Peyer's patch (tissue), 4 donors: Measurements from ENCODE around the gene RANBP3. TPM values are rescaled to one million over a fixed set of nuclear protein-coding genes. Genes with fewer than 3 reads are reported as not detected.
A peak's percentile ranks its signal among the peaks of the same experiment; 100 is the strongest.
"Not testable (repeated sequence)": the region's sequence is repeated elsewhere in the genome, so short reads cannot be mapped to it uniquely, and the experiment has no call there.

Experiments
- DNase-seq, 3 donors: peaks; one replicate each; pipeline ENCODE4 v3.0.0-alpha.2; 2017 to 2019
- H3K27ac ChIP-seq, 4 donors: fragments of 200-600 bp; sonication (generic); one replicate each; pipeline ENCODE4 v1.5.1; 2016 to 2019
- H3K27me3 ChIP-seq, 2 donors: fragments of 200-600 bp; sonication (generic); one replicate each; pipeline ENCODE4 v1.5.1; 2019
- H3K36me3 ChIP-seq, 3 donors: fragments of 200-600 bp; sonication (generic); one replicate each; pipeline ENCODE4 v1.5.1; 2016 to 2019
- H3K4me1 ChIP-seq, 4 donors: fragments of 200-600 bp; sonication (generic); one replicate each; pipeline ENCODE4 v1.5.1; 2016 to 2019
- H3K4me3 ChIP-seq, 4 donors: fragments of 200-600 bp; sonication (generic); 1 replicate in 3 of 4; 2 replicates in 1 of 4; pipeline ENCODE4 v1.5.1; 2016 to 2019; ENCODE audit warnings: mild to moderate bottlenecking in 1 of 4
- H3K9me3 ChIP-seq, 4 donors: fragments of 200-600 bp; sonication (generic); one replicate each; pipeline ENCODE4 v1.5.1; 2016 to 2019; ENCODE audit warnings: mild to moderate bottlenecking in 1 of 4
- CTCF ChIP-seq, 6 experiments: fragments of 450-650 bp in 4 of 6; fragments of 200-600 bp in 2 of 6; sonication (generic) in 1 of 6; IDR thresholded peaks; one replicate each; pipeline ENCODE4 v1.5.1; 2017 to 2019; ENCODE audit warnings: antibody characterized with exemption in 6 of 6, mild to moderate bottlenecking in 3 of 6, moderate library complexity in 1 of 6
- POLR2A ChIP-seq, 2 donors: fragments of 450-650 bp; IDR thresholded peaks; one replicate each; pipeline ENCODE4 v1.5.1; 2017; ENCODE audit warnings: antibody characterized with exemption in 2 of 2, mild to moderate bottlenecking in 2 of 2, moderate library complexity in 2 of 2
- total RNA-seq, 4 donors: library from RNA; depleted of rRNA; stranded (reverse); fragments of >200 nt; gene quantifications; one replicate each; pipeline ENCODE4 v1.1.0, GENCODE V29; 2016

The RANBP3 gene
- total RNA-seq, result 100 to 1,000 TPM in 2 of 4 donors, 10 to 100 TPM in 2; 59.7 to 104 (median 91.1) TPM

- Histone ChIP-seq H3K4me3 (peak within 1 kb of the TSS; percentile 92 to 98 (median 96)), H3K4me1 (peaks cover 5 to 60% (median 29%) of the 10 kb centered on the region in 4 donors), H3K27me3 (no peaks in the 10 kb centered on the region), H3K9me3 (no peaks in the 10 kb centered on the region), H3K36me3 (peaks cover 0 to 11% (median 0%) of the 10 kb centered on the region in 3 donors), H3K27ac (peak within 1 kb of the TSS; percentile 80 to 92 (median 90))
- peak; percentile 97 to 100 (median 99) for DNase-seq
- TF ChIP-seq CTCF (IDR thresholded peaks at IDR 0.05) (no peak), POLR2A (IDR thresholded peaks at IDR 0.05) (peak; percentile 31 to 62)
Observed at GRCh38 chr19:5977785-5978605, at the start of gene RANBP3. Gene RANBP3 (minus strand): TSS chr19:5978140. CDS start chr19:5978082, 58 bp downstream.

GRCh38 chr19:6026390-6027227 is 48.7 kb upstream of the RANBP3 start:
- no peak for TF ChIP-seq POLR2A (IDR thresholded peaks at IDR 0.05)
- TF ChIP-seq CTCF (IDR thresholded peaks at IDR 0.05), result no peak

GRCh38 chr19:6024756-6025155 is 46.8 kb upstream of the RANBP3 start:
- DNase-seq, H3K9me3 ChIP-seq, H3K27ac ChIP-seq, H3K4me1 ChIP-seq, H3K4me3 ChIP-seq, H3K27me3 ChIP-seq: not testable (repeated sequence)
- peaks cover 0 to 16% (median 0%) of the 10 kb centered on the region in 3 donors for H3K36me3 ChIP-seq

More at GRCh38 chr19:6026390-6027227, 48.7 kb upstream of the RANBP3 start:
- Histone ChIP-seq H3K36me3 (peaks cover 0 to 16% (median 0%) of the 10 kb centered on the region in 3 donors), H3K4me3 (no peak overlapping the region), H3K27me3 (no peaks in the 10 kb centered on the region), H3K4me1 (no peaks in the 10 kb centered on the region), H3K27ac (no peak overlapping the region), H3K9me3 (no peaks in the 10 kb centered on the region)
- DNase-seq, result peak in 2 of 3 donors; percentile 17 to 23

DNA sequence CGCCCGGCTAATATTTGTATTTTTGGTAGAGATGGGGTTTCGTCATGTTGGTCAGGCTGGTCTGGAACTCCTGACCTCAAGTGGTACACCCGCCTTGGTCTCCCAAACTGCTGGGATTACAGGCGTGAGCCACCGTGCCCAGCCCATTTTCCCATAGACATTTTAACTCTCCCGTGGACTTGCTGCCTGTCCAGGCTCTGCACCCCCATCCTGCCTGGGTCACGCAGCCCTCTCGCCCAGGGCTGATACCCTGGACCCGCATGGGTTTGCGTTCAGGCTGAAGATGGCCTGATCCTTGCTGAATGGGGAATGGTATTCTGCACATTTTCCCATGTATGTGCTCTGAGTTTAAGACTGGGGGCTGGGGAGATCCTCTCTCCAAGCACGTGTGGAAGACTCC is 46.0 kb upstream of the RANBP3 start:
- TF ChIP-seq CTCF (IDR thresholded peaks at IDR 0.05), result no peak
- TF ChIP-seq POLR2A (IDR thresholded peaks at IDR 0.05), result no peak
- Histone ChIP-seq H3K4me1 (no peaks in the 10 kb centered on the region), H3K4me3 (no peak overlapping the region), H3K9me3 (no peaks in the 10 kb centered on the region), H3K27ac (no peak overlapping the region), H3K36me3 (peaks cover 0 to 16% (median 0%) of the 10 kb centered on the region in 3 donors), H3K27me3 (no peaks in the 10 kb centered on the region)
- peak in 1 of 3 donors; percentile 26 for DNase-seq

GRCh38 chr19:6023085-6023682 is 45.2 kb upstream of the RANBP3 start:
- peak in 1 of 3 donors; percentile 45 for DNase-seq

More at GRCh38 chr19:6023085-6023682, 45.2 kb upstream of the RANBP3 start:
- Histone ChIP-seq H3K4me3 (no peak overlapping the region), H3K27ac (no peak overlapping the region), H3K9me3 (no peaks in the 10 kb centered on the region), H3K4me1 (no peaks in the 10 kb centered on the region), H3K27me3 (no peaks in the 10 kb centered on the region), H3K36me3 (peaks cover 0 to 16% (median 0%) of the 10 kb centered on the region in 3 donors)
- TF ChIP-seq CTCF (IDR thresholded peaks at IDR 0.05) (no peak), POLR2A (IDR thresholded peaks at IDR 0.05) (no peak)
